ENCODE measurements around the gene SLC51A. TPM values are rescaled to one million over a fixed set of nuclear protein-coding genes. Genes with fewer than 3 reads are reported as not detected.

The SLC51A gene
- total and polyA plus RNA-seq, 9 of the 15 experiments (the other 6 are each of a cell fraction or from before 2014, with no cell fraction given) = 0.35 to 0.38 TPM; not detected in 7

- Histone ChIP-seq H3K27me3 (ENCODE audit: control insufficient read depth in 2 of 2, insufficient read depth in 2 of 2, low read length in 2 of 2) (no peaks in the 10 kb centered on the region), H3K36me3 (ENCODE audit: control insufficient read depth, insufficient read depth, low read length) (no peaks in the 10 kb centered on the region), H4K20me1 (replicated peaks; ENCODE audit: control insufficient read depth, insufficient read depth, low read length) (no peaks in the 10 kb centered on the region), H3K9me1 (ENCODE audit: control insufficient read depth, insufficient read depth, low read length) (no peaks in the 10 kb centered on the region), H3K9ac (ENCODE audit: insufficient read depth in 1 of 2, low read depth in 2 of 2, low read length in 2 of 2) (no peak overlapping the region), H3K4me3 (no peak overlapping the region), H3K27ac (ENCODE audit: extremely low read depth, low read depth, low read length) (peak overlapping the region; percentile 30; the same call in 1 of the 3 replicates), H3K79me2 (ENCODE audit: control insufficient read depth, insufficient read depth, low read length) (no peaks in the 10 kb centered on the region), H3K4me2 (ENCODE audit: insufficient read depth, low read length) (peak overlapping the region; percentile 49), H2AFZ (ENCODE audit: low read depth, low read length) (peak overlapping the region; percentile 67), H3K4me1 (replicated peaks in 1 of 2; ENCODE audit: control insufficient read depth in 2 of 2, insufficient read depth in 2 of 2, low read length in 2 of 2) (peaks cover 51 to 63% of the 10 kb centered on the region in 2 experiments), H3K9me3 (replicated peaks; ENCODE audit: control insufficient read depth, insufficient read depth, low read depth, low read length) (no peaks in the 10 kb centered on the region)
- BruUV-seq (replicated peaks) = no TSS peak
- FAIRE-seq (no peak), DNase-seq (ENCODE audit: extremely low read depth in 1 of 4, low spot score in 3 of 4) (peak in 2 of 4 experiments; percentile 26 to 40), ATAC-seq (0 out of 3 replicates have a peak, but pooled peaks have one; percentile 5)
- intact Hi-C loops (cut with micrococcal nuclease) (no loop called here), in situ Hi-C loops (cut with MboI) (no loop called here)
- CTCF ChIA-PET (ENCODE audit: low intra/inter-chr PET ratio) = no interaction called here
- TF ChIP-seq SRSF1 (IDR thresholded peaks at IDR 0.05; ENCODE audit: low read depth, low read length) (no peak), NR2C1 (IDR thresholded peaks at IDR 0.05) (0 out of 2 replicates have a peak, but pooled peaks have one; percentile 22), NR2C1 (tag; IDR thresholded peaks at IDR 0.05) (peak; percentile 45), NR2C2 (CRISPR knock-in tag; IDR thresholded peaks at IDR 0.05) (no peak), NR2C2 (tag; IDR thresholded peaks at IDR 0.05) (peak; percentile 35; the same call in 1 of the 2 replicates), ZNF316 (IDR thresholded peaks at IDR 0.05) (no peak), TCF3 (CRISPR knock-in tag; IDR thresholded peaks at IDR 0.05) (peak; percentile 23; the same call in 1 of the 2 replicates), CBFA2T3 (IDR thresholded peaks at IDR 0.05) (peak; percentile 35; the same call in 1 of the 2 replicates), VEZF1 (CRISPR knock-in tag; IDR thresholded peaks at IDR 0.05) (peak; percentile 29; the same call in 1 of the 2 replicates), STAT5B (CRISPR knock-in tag; IDR thresholded peaks at IDR 0.05) (no peak), RCOR1 (IDR thresholded peaks at IDR 0.05; ENCODE audit: borderline replicate concordance in 1 of 2, low read depth in 2 of 2, low read length in 2 of 2) (0 out of 4 replicates have a peak, but pooled peaks of 1 of the 2 experiments have one; percentile 11)
- TF ChIP-seq, protein P1, sequence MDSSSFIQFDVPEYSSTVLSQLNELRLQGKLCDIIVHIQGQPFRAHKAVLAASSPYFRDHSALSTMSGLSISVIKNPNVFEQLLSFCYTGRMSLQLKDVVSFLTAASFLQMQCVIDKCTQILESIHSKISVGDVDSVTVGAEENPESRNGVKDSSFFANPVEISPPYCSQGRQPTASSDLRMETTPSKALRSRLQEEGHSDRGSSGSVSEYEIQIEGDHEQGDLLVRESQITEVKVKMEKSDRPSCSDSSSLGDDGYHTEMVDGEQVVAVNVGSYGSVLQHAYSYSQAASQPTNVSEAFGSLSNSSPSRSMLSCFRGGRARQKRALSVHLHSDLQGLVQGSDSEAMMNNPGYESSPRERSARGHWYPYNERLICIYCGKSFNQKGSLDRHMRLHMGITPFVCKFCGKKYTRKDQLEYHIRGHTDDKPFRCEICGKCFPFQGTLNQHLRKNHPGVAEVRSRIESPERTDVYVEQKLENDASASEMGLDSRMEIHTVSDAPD (CRISPR knock-in tag; IDR thresholded peaks at IDR 0.05) = no peak
- TF ChIP-seq, protein P2, sequence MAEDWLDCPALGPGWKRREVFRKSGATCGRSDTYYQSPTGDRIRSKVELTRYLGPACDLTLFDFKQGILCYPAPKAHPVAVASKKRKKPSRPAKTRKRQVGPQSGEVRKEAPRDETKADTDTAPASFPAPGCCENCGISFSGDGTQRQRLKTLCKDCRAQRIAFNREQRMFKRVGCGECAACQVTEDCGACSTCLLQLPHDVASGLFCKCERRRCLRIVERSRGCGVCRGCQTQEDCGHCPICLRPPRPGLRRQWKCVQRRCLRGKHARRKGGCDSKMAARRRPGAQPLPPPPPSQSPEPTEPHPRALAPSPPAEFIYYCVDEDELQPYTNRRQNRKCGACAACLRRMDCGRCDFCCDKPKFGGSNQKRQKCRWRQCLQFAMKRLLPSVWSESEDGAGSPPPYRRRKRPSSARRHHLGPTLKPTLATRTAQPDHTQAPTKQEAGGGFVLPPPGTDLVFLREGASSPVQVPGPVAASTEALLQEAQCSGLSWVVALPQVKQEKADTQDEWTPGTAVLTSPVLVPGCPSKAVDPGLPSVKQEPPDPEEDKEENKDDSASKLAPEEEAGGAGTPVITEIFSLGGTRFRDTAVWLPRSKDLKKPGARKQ (CRISPR knock-in tag; IDR thresholded peaks at IDR 0.05) = no peak
- TF ChIP-seq, protein P3, sequence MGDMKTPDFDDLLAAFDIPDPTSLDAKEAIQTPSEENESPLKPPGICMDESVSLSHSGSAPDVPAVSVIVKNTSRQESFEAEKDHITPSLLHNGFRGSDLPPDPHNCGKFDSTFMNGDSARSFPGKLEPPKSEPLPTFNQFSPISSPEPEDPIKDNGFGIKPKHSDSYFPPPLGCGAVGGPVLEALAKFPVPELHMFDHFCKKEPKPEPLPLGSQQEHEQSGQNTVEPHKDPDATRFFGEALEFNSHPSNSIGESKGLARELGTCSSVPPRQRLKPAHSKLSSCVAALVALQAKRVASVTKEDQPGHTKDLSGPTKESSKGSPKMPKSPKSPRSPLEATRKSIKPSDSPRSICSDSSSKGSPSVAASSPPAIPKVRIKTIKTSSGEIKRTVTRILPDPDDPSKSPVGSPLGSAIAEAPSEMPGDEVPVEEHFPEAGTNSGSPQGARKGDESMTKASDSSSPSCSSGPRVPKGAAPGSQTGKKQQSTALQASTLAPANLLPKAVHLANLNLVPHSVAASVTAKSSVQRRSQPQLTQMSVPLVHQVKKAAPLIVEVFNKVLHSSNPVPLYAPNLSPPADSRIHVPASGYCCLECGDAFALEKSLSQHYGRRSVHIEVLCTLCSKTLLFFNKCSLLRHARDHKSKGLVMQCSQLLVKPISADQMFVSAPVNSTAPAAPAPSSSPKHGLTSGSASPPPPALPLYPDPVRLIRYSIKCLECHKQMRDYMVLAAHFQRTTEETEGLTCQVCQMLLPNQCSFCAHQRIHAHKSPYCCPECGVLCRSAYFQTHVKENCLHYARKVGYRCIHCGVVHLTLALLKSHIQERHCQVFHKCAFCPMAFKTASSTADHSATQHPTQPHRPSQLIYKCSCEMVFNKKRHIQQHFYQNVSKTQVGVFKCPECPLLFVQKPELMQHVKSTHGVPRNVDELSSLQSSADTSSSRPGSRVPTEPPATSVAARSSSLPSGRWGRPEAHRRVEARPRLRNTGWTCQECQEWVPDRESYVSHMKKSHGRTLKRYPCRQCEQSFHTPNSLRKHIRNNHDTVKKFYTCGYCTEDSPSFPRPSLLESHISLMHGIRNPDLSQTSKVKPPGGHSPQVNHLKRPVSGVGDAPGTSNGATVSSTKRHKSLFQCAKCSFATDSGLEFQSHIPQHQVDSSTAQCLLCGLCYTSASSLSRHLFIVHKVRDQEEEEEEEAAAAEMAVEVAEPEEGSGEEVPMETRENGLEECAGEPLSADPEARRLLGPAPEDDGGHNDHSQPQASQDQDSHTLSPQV (IDR thresholded peaks at IDR 0.05) = peak; percentile 10; the same call in 1 of the 2 replicates
- 2% methylated on average over 4 of the region's 4 CpGs for WGBS (ENCODE audit: insufficient coverage, low coverage, missing lambda C conversion rate)
- POLR2A ChIA-PET = no interaction called here
Observed at GRCh38 chr3:196177967-196178366, 38.4 kb upstream of the SLC51A start.

Data from K562 (cell line).